ENCODE measurements around the gene OPRL1. TPM values are rescaled to one million over a fixed set of nuclear protein-coding genes. Genes with fewer than 3 reads are reported as not detected.

Gene OPRL1
- total RNA-seq, 1 donor from 2014 or later = 5.4 TPM

GRCh38 chr20:64042054-64042781 lies 37.7 kb upstream of the OPRL1 start:
- DNase-seq = peak; percentile 70

GRCh38 chr20:64043768-64044167 lies 36.1 kb upstream of the OPRL1 start:
- DNase-seq = no peak

GRCh38 chr20:64044484-64045247 lies 35.2 kb upstream of the OPRL1 start:
- DNase-seq = peak; percentile 88

DNA sequence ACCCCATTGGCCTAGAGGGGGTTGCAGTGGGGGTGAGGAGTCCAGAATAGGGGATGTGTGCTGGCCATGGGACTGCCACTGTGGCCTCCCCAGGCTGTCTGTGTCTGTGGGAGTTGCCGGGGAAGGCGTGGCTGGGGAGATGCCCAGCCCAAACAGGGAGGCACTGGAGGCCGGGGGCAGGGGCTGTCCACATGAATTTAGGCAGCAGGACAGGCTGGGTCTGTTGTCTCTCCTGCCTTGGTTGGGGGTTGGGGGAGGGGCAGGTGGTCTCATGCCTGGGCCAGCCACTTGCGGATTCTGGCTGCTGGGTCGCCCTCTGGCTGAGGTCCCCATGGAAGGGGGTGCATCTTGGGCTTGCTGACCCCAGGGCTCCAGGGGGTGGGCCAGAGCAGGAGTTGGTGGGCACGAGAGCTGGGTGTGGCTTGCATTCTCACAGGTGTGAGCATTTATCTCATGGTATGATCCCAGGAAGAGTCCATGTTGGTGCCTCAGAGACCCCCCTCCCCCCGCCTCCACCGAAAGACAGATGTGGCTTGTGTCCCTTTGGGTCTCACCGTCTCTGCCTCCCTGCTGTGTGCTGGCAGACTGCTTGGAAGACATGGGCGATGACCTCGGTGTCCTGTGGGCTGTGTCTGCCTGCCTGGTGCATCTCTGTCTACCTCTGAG lies 34.4 kb upstream of the OPRL1 start:
- DNase-seq = peak; percentile 54

- DNase-seq = no peak
Measured at GRCh38 chr20:64047046-64047389, 32.9 kb upstream of the OPRL1 start.

GRCh38 chr20:64047968-64048401 lies 31.9 kb upstream of the OPRL1 start:
- no peak for DNase-seq

DNA sequence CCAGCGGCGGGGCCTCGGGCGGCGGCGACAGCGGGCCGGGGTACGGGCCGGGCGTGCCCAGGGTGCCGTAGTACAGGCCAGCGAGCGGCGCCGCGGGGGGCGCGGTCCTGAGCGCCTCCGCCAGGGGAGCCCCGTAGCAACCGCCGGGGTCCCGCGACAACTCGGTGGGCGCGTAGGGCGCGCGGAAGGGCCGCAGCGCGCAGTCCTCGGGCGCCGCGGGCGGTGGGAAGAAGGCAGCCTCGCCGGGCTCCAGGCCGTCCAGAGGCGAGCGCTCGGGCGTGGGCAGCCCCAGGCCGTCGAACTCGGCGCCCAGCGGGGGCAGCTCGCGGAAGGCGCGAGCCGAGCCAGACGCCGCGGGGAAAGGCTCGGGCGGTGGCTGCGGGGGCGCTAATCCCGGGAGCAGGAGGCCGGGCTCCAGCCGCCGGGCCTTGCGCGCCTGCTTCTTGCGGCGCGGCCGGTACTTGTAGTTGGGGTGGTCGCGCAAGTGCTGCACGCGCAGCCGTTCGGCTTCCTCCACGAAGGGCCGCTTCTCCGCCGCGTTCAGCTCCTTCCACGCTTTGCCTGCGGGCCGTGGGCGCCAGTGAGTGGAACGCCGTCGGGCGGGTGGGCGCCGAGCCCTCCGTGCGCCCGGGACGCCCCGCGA lies 31.4 kb upstream of the OPRL1 start:
- DNase-seq = peak; percentile 49

DNA sequence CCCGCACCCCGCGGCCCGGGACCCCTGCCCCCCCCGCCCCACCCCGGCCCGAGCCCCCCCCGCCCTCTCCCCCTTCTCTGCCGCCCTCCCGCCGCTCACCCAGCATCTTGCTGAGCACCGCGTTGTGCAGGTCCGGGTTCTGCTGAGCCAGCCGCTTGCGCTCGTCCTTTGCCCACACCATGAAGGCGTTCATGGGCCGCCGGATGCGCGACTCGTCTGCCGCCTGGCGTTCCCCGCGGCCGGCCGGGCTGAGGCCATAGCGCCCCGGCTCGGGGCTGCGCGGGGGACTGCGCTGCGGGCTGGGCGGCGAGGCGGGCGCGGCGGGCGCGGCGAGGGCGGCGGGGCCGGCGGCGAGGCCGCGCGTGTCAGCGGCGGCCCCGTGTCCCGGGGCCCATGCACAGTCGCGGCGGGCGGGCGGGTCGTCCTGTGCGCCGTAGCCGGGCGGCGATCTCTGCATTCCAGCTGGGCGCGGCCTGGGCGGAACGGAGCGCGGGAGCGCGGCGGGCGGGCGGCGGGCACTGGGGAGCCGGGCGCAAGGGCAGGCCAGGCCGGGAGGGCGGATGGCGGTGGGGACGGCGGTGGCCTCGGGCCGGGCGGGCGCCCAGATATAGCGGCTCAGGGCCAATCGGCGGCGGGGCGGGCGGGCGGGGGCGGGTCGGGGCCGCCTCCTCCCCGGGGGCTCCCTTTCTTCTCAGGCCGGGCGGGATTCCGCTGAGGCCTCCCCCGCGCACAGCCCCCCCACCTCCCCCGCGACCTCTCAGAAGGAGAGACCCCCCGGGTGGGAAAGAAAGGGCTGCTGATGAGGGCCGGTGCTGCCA lies 30.6 kb upstream of the OPRL1 start, which contains the start of gene SOX18:
TSS of gene SOX18 (minus strand) at position 580 of the 818 bp plus-strand sequence. CDS start at position 457, 123 bp downstream.
- DNase-seq = peak; percentile 81

DNA sequence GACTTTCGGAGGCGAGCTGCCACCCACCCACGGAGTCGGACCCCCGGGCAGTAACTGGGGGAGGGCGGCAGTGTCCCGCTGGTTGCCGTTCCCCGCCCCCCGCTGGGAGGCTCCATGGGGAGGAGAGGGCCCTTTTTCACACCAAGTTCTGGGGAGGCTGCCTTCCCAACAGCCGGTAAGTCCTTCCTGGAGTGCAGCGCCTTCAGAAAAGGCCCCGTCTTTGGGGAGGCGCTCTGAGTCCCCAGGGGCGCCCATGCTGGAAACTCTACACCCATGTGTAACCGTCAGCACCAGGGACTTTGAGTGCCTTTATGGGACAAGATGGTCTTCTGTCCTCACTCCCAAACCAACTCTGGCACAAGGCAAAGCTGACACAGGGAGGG lies 30.0 kb upstream of the OPRL1 start:
- DNase-seq = peak; percentile 51

- DNase-seq = no peak
Measured at GRCh38 chr20:64050261-64051032, 29.4 kb upstream of the OPRL1 start.

DNA sequence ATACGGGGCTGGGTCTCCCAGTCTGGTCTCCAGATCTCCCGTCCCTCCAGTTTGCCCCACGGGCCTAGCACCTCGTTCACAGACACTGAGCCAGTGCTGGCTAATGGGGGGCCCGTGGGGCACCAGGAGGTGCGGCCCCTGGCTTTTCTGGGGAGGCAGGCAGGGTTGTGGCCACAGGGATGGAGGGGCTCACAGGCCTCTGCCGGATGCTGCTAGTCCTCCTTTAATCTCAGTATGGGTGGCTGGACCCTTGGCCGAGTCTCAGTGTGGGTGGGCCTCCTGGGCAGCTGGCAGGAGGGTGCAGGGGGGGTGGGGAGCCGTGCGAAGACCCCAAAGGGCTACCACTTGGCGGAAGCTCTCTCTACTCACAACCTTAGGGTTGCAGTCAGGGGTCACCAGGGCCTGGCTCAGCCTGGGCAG lies 28.8 kb upstream of the OPRL1 start:
- DNase-seq = no peak

DNA sequence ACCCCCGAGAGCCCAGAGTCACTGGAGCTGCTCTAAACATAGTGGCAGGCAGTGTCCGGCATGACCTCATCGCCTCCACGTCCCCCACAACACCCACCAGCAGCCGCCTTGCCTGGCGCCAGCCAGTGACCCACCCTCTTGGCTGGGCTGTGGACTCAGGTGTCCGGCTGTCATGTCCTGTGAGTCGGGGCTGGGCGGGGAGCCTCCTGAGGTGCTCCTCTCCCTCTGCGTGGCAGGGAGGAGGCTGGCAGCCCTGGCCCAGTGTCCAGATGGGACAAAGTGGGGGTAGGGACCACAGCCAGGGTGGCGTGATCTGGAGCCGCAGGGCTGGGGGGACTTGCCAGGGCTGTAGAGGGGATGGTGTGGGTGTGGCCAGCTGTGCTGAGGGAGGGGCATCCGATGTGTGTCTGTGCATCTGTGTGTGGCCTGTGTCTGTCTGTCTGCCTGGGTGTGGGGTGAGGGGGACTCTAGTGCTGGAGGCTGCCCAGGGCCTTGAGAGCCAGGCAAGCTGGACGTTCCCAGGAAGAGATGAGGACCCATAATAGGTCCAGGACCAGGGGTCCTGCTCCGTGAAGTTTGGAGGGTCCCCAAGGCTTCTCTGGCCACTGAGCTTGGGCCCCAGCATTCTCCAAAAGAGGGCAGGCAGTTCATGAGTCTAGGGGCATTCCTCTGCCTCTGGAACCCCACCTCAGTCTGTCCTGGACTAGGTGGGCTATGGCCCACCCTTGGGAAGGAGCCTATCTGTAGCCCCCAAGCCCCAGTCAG lies 28.1 kb upstream of the OPRL1 start:
- DNase-seq = peak; percentile 71

DNA sequence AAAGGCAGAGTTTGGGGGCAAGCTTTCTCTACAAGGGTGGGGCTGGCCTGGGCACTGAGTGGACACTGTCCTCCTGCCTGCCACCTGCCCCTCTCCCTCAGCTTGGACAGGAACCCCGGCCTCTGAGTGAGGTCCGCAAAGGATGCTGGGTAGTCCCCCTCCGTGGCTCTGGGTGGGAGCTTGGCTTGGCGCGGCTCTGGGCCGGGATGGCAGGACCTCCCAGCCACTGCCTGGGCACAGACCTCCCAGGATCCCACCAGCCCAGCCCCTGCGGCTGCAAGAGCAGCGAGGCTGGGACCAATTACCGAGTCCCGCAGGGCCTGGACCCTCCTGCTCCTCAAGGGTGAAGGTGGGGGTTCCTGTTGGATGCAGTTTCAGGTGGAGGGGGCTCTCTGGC lies 27.6 kb upstream of the OPRL1 start:
- no peak for DNase-seq

GRCh38 chr20:64052987-64053840 lies 26.7 kb upstream of the OPRL1 start:
- no peak for DNase-seq

DNA sequence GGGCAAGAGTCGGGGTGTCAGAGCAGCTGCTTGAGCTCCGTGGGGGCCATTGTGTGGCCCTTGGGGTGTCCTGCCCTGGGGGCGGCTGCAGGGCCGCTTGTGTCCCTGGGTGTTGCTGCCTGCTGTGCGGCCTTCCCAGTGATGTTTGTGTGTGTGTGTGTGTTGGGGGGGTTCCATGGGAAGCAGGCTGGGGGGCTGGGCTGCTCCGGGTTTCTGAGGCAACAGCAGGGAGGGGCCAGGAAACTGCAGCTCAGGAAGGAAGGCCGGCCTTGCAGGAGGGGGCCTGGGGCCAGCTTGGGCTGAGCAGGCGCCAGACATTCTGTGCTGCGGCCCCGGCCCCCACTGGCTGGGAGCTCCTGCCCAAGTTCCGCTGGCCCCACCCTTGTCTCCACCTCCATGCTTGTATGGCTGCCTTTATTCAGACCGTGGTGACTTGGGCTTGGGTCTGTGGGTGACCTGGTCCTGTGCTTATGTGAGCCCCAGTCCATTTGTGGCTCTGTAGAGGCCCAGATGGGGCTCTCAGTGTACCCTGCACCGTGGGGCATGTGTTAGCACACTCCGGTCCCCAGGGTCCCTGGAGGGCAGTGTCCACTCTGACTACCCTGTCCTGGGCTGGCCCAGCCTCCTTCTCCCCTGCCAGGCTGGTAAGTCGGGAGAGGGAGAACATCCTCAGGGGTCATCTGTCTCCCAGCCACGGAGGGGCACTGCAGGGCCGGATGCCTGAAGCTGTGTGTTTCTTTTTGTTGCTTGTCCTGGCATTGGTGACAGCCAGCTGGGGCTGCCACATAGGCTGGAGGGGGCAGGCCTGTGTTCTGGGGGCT lies 25.8 kb upstream of the OPRL1 start:
- DNase-seq = peak; percentile 94

DNA sequence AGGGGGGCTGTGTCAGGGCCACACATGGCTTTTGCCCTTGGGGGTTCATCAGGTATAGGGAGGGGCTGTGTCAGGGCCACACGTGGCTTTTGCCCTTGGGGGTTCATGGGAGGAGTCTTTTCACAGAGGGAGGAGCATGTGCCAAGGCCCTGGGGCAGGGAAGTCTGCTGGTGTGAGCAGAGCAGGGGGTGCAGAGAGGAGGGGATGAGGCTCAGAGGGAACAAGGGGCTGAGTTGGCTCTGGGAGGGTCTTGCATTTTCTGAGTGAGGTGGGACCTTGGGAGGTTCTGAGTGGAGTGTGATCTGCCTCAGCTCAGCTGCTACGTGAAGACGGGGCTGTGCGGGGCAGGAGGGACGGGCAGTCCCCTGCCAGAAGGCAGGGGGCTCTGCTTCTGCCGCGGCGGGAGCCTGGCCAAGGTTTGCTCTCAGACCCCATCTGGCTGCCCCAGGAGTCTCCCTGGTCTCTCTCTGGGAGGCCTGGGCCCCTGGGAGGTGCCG lies 24.4 kb upstream of the OPRL1 start:
- no peak for DNase-seq

DNA sequence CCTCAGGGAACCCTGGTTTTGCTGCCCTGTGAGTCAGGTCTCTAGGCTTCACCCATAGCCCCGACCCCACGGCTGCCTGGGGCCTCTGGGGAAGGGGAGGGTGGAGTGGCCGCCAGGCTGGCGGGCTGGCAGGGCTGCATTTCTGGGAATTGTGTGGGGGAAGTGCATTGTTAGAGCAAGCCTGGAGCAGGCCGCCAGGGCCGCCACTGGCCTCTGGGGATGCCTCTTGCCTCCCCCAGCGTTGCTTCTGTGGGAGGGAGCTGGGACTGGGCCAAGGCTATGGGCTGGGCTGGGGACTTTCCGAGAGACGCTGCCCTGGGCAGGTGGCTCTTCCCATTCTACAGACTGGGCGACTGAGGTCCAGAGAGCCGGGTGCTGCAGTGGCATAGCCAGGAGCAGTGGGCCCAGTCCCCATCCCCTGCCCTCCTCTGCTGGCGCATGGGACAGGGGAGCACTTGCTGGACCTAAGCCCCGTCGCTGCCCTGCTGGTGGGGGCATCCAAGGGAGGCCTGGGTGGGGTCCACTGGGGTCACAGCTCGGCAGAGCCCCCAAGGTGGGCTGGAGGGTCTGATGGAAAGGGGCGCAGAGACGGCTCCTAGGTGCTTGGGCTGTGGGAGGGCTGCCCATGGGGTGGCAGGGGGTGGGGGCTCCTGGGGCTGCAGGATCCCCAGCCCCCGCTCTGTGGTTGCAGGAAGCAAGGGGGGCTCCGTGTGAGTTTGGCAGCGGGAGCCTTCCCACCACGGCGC lies 23.8 kb upstream of the OPRL1 start:
- DNase-seq = peak; percentile 81

- peak; percentile 31 for DNase-seq
Measured at GRCh38 chr20:64056639-64056888, 23.3 kb upstream of the OPRL1 start.
